Heart right ventricle (tissue), 16 donors: ENCODE measurements around the gene ZNF586. TPM values are rescaled to one million over a fixed set of nuclear protein-coding genes. Genes with fewer than 3 reads are reported as not detected.

Experiments used
- ATAC-seq, 8 donors: fragments of 200-7000 bp; cut with Tn5 transposase; one replicate each; pipeline ENCODE4 v1.9.1; 2020; ENCODE audit warnings: mild to moderate bottlenecking in 8 of 8, moderate library complexity in 8 of 8, moderate number of reproducible peaks in 1 of 8
- DNase-seq, 2 donors: peaks; one replicate each; pipeline ENCODE4 v3.0.0-alpha.2; 2020
- H3K27ac ChIP-seq, 10 donors: fragments of 200-600 bp; sonication (generic) in 2 of 10; one replicate each; pipeline versions ENCODE4 v1.5.0 to v1.8.0; 2020 to 2022; ENCODE audit warnings: mild to moderate bottlenecking in 3 of 10
- H3K27me3 ChIP-seq, 7 donors: fragments of 200-600 bp; one replicate each; pipeline ENCODE4 v1.8.0; 2021 to 2022; ENCODE audit warnings: mild to moderate bottlenecking in 2 of 7
- H3K36me3 ChIP-seq, 9 donors: fragments of 200-600 bp; sonication (generic) in 1 of 9; one replicate each; pipeline versions ENCODE4 v1.5.0 to v1.8.0; 2020 to 2022; ENCODE audit warnings: mild to moderate bottlenecking in 2 of 9
- H3K4me1 ChIP-seq, 9 donors: fragments of 200-600 bp; sonication (generic) in 1 of 9; one replicate each; pipeline versions ENCODE4 v1.5.0 to v1.8.0; 2020 to 2022; ENCODE audit warnings: mild to moderate bottlenecking in 4 of 9
- H3K4me3 ChIP-seq, 10 donors: fragments of 200-600 bp; sonication (generic) in 2 of 10; one replicate each; pipeline versions ENCODE4 v1.5.0 to v1.8.0; 2020 to 2022; ENCODE audit warnings: mild to moderate bottlenecking in 7 of 10, moderate library complexity in 2 of 10
- H3K9me3 ChIP-seq, 11 donors: fragments of 200-600 bp in 10 of 11; sonication (generic) in 2 of 11; one replicate each; pipeline versions ENCODE4 v1.5.0 to v1.8.0; 2013 to 2022; ENCODE audit warnings: mild to moderate bottlenecking in 2 of 11, control low read depth in 1 of 11, moderate library complexity in 1 of 11
- CTCF ChIP-seq, 9 donors: fragments of 200-600 bp; sonication (generic) in 2 of 9; IDR thresholded peaks; one replicate each; pipeline versions ENCODE4 v1.5.0 to v1.8.0; 2021 to 2022; ENCODE audit warnings: antibody characterized with exemption in 9 of 9, mild to moderate bottlenecking in 5 of 9, moderate library complexity in 1 of 9
- WGBS, 2 donors: extraction: QIAGEN DNeasy Blood & Tissue Kit; methylation state at CpG; one replicate each; pipeline ENCODE4 v1.1.7; 2013; ENCODE audit warnings: inconsistent platforms in 1 of 2; 5-methylcytosine and 5-hydroxymethylcytosine counted together
- intact Hi-C, 10 donors: fragments of 100-400 bp; cut with DNase I; formaldehyde crosslinking; loops; one replicate each; pipeline versions ENCODE4 v1.11.1 to v1.14.2; 2022
- polyA plus RNA-seq, 2 donors: library from polyadenylated mRNA; stranded (reverse); fragments of 200-250 nt; gene quantifications; one replicate each; pipeline ENCODE4 v1.2.3, GENCODE V29; 2013
- total RNA-seq, 10 donors: library from RNA; stranded (reverse); fragmentation: NEBNext Ultra II Directional in 3 of 10; extraction: Animal tissue kit (Norgen Biotek cat#: 25700) in 3 of 10; gene quantifications; one replicate each; pipeline versions ENCODE4 v1.2.1 to v1.2.4, GENCODE V29; 2021 to 2023
- donor health status: Arrhythmogenic right ventricular cardiomyopathy.
- donor health status: ischemic (EF 13 %, LVEDD 7.1; RV severe dilation, severe dysfunction).
- donor health status: healthy with polysubstance abuse.
- donor health status: DM: no; HTN: yes; CAD: no.
- donor health status: DM: no; HTN: no; CAD: no.
- donor health status: ischemic (EF 25% LVEDD 6.9; RV normal size, moderate dysfunction).
- donor health status: ischemic (EF 25% LVEDD 5.7; RV mildly dilated, moderate dysfunction).
- donor health status: healthy.
- donor health status: DM: yes; HTN: yes; CAD: no.
- donor health status: Ischemic cardiomyopathy.
- donor health status: ischemic (EF 35%, LVEDD 5.7; RV mildly dilated, moderate dysfunction).
- donor health status: nonischemic (EF 11% LVEDD 7.7; RV severe dilation, severe dysfunction).
- donor health status: DM: yes; HTN: yes; CAD: no.
- donor health status: PGD.
- donor health status: ischemic (EF 29% LVEDD 5.4; RV normal size, mild dysfunction).
- donor health status: nonischemic (EF 23%, LVEDD 6.1; RV moderate dilation, normal function).

Gene ZNF586
- total and polyA plus RNA-seq, 12 donors, result 6.7 to 14.4 (median 10.0) TPM

- H3K27ac ChIP-seq, result no peak overlapping the region
- no peak for TF ChIP-seq CTCF (IDR thresholded peaks at IDR 0.05)
- H3K9me3 ChIP-seq, result peaks cover 0 to 84% (median 13%) of the 10 kb centered on the region in 11 donors
- H3K36me3 ChIP-seq, result peaks cover 0 to 77% (median 51%) of the 10 kb centered on the region in 9 donors
- ATAC-seq (no peak), DNase-seq (no peak)
- H3K4me3 ChIP-seq, result no peak overlapping the region
- no peaks in the 10 kb centered on the region for H3K27me3 ChIP-seq
- intact Hi-C loops, result no loop called here
- 96% methylated on average over 3 of the region's 3 CpGs for WGBS, 2 donors
- H3K4me1 ChIP-seq, result peaks cover 0 to 46% (median 24%) of the 10 kb centered on the region in 9 donors
These were observed 4.0 kb downstream of the ZNF586 start for GRCh38 chr19:57773488-57773887.

- ATAC-seq (no peak), DNase-seq (no peak)
- Histone ChIP-seq H3K4me3 (no peak overlapping the region), H3K36me3 (peaks cover 7 to 100% (median 77%) of the 10 kb centered on the region in 9 donors), H3K27ac (no peak overlapping the region), H3K9me3 (peaks cover 0 to 100% (median 38%) of the 10 kb centered on the region in 11 donors), H3K4me1 (peaks cover 0 to 27% (median 7%) of the 10 kb centered on the region in 9 donors), H3K27me3 (no peaks in the 10 kb centered on the region)
- intact Hi-C loops, result no loop called here
- WGBS, 2 donors, result 77 to 87% methylated on average over 6 of the region's 6 CpGs
- no peak for TF ChIP-seq CTCF (IDR thresholded peaks at IDR 0.05)
These were observed 7.4 kb downstream of the ZNF586 start for GRCh38 chr19:57776764-57777296.

GRCh38 chr19:57778336-57778735 lies 8.9 kb downstream of the ZNF586 start:
- ATAC-seq (no peak), DNase-seq (no peak)
- Histone ChIP-seq H3K9me3 (peaks cover 0 to 100% (median 34%) of the 10 kb centered on the region in 11 donors), H3K36me3 (peaks cover 7 to 97% (median 73%) of the 10 kb centered on the region in 9 donors), H3K27me3 (no peaks in the 10 kb centered on the region), H3K4me3 (no peak overlapping the region), H3K4me1 (peaks cover 0 to 12% (median 3%) of the 10 kb centered on the region in 9 donors), H3K27ac (no peak overlapping the region)
- intact Hi-C loops, result no loop called here
- TF ChIP-seq CTCF (IDR thresholded peaks at IDR 0.05), result no peak
- WGBS, 2 donors, result 92 to 96% methylated on average over 4 of the region's 4 CpGs

GRCh38 chr19:57779220-57779845 lies 9.9 kb downstream of the ZNF586 start:
- intact Hi-C loops, result no loop called here

More at GRCh38 chr19:57779220-57779845, 9.9 kb downstream of the ZNF586 start:
- Histone ChIP-seq H3K4me3 (no peak overlapping the region), H3K27ac (no peak overlapping the region), H3K27me3 (no peaks in the 10 kb centered on the region), H3K9me3 (peaks cover 0 to 100% (median 31%) of the 10 kb centered on the region in 11 donors), H3K4me1 (peaks cover 0 to 3% (median 0%) of the 10 kb centered on the region in 9 donors), H3K36me3 (peaks cover 7 to 99% (median 69%) of the 10 kb centered on the region in 9 donors)
- WGBS, 2 donors, result 97 to 98% methylated on average over 10 of the region's 10 CpGs
- TF ChIP-seq CTCF (IDR thresholded peaks at IDR 0.05), result no peak
- no peak for DNase-seq
- no peak for ATAC-seq
